Measurements from ENCODE around the gene FBLN5.

DNA sequence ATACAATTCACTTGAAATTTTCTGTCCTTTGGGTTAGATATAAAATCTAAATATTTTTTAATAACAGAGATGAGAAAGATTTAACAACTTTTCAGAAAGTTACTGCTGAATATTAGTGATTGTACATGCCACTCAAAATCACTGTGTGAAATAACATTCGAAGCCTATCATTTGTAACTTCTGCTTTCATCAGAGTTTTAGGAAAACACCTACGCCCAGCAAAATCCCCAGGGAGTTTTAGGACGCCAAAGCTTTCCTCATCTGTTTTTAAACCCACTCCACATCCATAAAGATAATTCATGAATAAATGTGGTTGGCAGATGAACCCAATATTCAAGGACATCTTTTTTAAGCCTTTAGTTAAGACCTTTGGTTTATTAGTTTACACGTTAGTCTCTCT is 104.1 kb downstream of the FBLN5 start:
- TF ChIP-seq POLR2A (IDR thresholded peaks at IDR 0.05; ENCODE audit: borderline replicate concordance, extremely low read depth, insufficient read depth, insufficient read length) (no peak), ZNF274 (IDR thresholded peaks at IDR 0.05; ENCODE audit: low read depth, low read length) (no peak), POLR2AphosphoS5 (IDR thresholded peaks at IDR 0.05; ENCODE audit: low read depth, low read length) (no peak), EZH2 (IDR thresholded peaks at IDR 0.05) (no peak)
- TF ChIP-seq, protein P1, sequence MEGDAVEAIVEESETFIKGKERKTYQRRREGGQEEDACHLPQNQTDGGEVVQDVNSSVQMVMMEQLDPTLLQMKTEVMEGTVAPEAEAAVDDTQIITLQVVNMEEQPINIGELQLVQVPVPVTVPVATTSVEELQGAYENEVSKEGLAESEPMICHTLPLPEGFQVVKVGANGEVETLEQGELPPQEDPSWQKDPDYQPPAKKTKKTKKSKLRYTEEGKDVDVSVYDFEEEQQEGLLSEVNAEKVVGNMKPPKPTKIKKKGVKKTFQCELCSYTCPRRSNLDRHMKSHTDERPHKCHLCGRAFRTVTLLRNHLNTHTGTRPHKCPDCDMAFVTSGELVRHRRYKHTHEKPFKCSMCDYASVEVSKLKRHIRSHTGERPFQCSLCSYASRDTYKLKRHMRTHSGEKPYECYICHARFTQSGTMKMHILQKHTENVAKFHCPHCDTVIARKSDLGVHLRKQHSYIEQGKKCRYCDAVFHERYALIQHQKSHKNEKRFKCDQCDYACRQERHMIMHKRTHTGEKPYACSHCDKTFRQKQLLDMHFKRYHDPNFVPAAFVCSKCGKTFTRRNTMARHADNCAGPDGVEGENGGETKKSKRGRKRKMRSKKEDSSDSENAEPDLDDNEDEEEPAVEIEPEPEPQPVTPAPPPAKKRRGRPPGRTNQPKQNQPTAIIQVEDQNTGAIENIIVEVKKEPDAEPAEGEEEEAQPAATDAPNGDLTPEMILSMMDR (IDR thresholded peaks at IDR 0.05 in 2 of 3, conservative IDR thresholded peaks at IDR 0.05 in 1 of 3; ENCODE audit: borderline replicate concordance in 1 of 3, insufficient read depth in 1 of 3, low read depth in 2 of 3, low read length in 2 of 3): no peak
